HepG2 (cell line): ENCODE measurements around the gene SLC2A6. TPM values are rescaled to one million over a fixed set of nuclear protein-coding genes. Genes with fewer than 3 reads are reported as not detected.

Experiments used
- ATAC-seq: fragments of 200-7000 bp; cut with Tn5 transposase; 3 replicates; pipeline ENCODE4 v1.9.1; 2020; ENCODE audit warnings: mild to moderate bottlenecking, moderate library complexity
- BruUV-seq: library from RNA; stranded (reverse); fragments of 400-500 nt; replicated peaks from 2 replicates; lab custom pipeline; 2021; lab: Mats Ljungman, UMichigan
- CTCF ChIA-PET: fragments of 300-600 bp; formaldehyde crosslinking; extraction: SDS; loops from one replicate; lab custom pipeline; 2021; ENCODE audit warnings: low total read pairs, inconsistent platforms, low intra/inter-chr PET ratio; lab: Yijun Ruan, JAX
- POLR2A ChIA-PET: fragments of 350-600 bp; sonication (Branson Sonifier 250); formaldehyde crosslinking; loops from one replicate; lab custom pipeline; 2020; ENCODE audit warnings: antibody characterized with exemption, inconsistent platforms; lab: Yijun Ruan, JAX
- DNase-seq: peaks from one replicate; pipeline ENCODE4 v3.0.0-alpha.2; 2015; ENCODE audit warnings: low spot score
- FAIRE-seq: peaks from 3 replicates; lab custom pipeline; 2011; peaks lifted over from hg19 to GRCh38; lab: Jason Lieb, UNC
- H2AFZ ChIP-seq: one replicate; pipeline ENCODE4 v1.6.1; 2011; ENCODE audit warnings: low read length, inconsistent platforms
- H3K27ac ChIP-seq: fragments of 300-600 bp; 3 replicates; pipeline ENCODE4 v1.8.0; 2011; ENCODE audit warnings: mixed run types, mild to moderate bottlenecking, mixed read lengths, low read length, inconsistent platforms; ENCODE audit not compliant: insufficient read depth; ENCODE audit errors: extremely low read length
- H3K27me3 ChIP-seq, 2 experiments: fragments of 200-600 bp in 1 of 2; 2 replicates in 1 of 2; 3 replicates in 1 of 2; pipeline versions ENCODE4 v1.6.0 to v1.8.0; 2011; ENCODE audit warnings: low read length in 2 of 2, mild to moderate bottlenecking in 2 of 2, moderate library complexity in 2 of 2, inconsistent platforms in 1 of 2; ENCODE audit not compliant: insufficient read depth in 2 of 2, control insufficient read depth in 1 of 2
- H3K36me3 ChIP-seq, 2 experiments: fragments of 200-600 bp in 1 of 2; replicated peaks in 1 of 2; 2 replicates in 1 of 2; 3 replicates in 1 of 2; pipeline versions ENCODE4 v1.5.1 to v1.8.0; 2011; ENCODE audit warnings: low read length in 2 of 2, inconsistent platforms in 1 of 2; ENCODE audit not compliant: insufficient read depth in 2 of 2, control insufficient read depth in 1 of 2
- H3K4me1 ChIP-seq: 2 replicates; pipeline ENCODE4 v1.5.1; 2012; ENCODE audit warnings: low read length, inconsistent platforms; ENCODE audit not compliant: insufficient read depth
- H3K4me2 ChIP-seq: 2 replicates; pipeline ENCODE4 v1.6.0; 2011; ENCODE audit warnings: low read depth, low read length, inconsistent platforms
- H3K4me3 ChIP-seq, 3 experiments: fragments of 200-600 bp in 1 of 3; sonication (generic), shearing (Covaris generic) in 1 of 3; replicated peaks in 1 of 3; 2 replicates each; pipeline ENCODE4 v1.5.1; 2011 to 2016; ENCODE audit warnings: low read length in 3 of 3, inconsistent platforms in 2 of 3, low read depth in 2 of 3, mild to moderate bottlenecking in 2 of 3, control low read depth in 1 of 3, mixed read lengths in 1 of 3; ENCODE audit not compliant: insufficient read depth in 1 of 3
- H3K79me2 ChIP-seq: one replicate; pipeline ENCODE4 v1.6.1; 2011; ENCODE audit warnings: low read length, inconsistent platforms; ENCODE audit not compliant: insufficient read depth
- H3K9ac ChIP-seq: 2 replicates; pipeline ENCODE4 v1.6.0; 2011; ENCODE audit warnings: mild to moderate bottlenecking, low read depth, low read length, inconsistent platforms; ENCODE audit not compliant: insufficient read depth
- H3K9me3 ChIP-seq: 2 replicates; pipeline ENCODE4 v1.5.1; 2012; ENCODE audit warnings: mild to moderate bottlenecking, low read length
- H4K20me1 ChIP-seq: 2 replicates; pipeline ENCODE4 v1.6.0; 2011; ENCODE audit warnings: inconsistent platforms, mild to moderate bottlenecking, low read length, moderate library complexity; ENCODE audit not compliant: insufficient read depth
- GPN1 ChIP-seq: sonication (generic); formaldehyde crosslinking; IDR thresholded peaks from 2 replicates; pipeline ENCODE4 v1.5.1; 2020; ENCODE audit warnings: missing genetic modification reagents, borderline replicate concordance
- NFAT5 ChIP-seq: sonication (generic); formaldehyde crosslinking; IDR thresholded peaks from 2 replicates; pipeline ENCODE4 v1.4.0; 2020; ENCODE audit warnings: missing genetic modification reagents
- NR3C1 ChIP-seq: sonication (generic); formaldehyde crosslinking; IDR thresholded peaks from 2 replicates; pipeline ENCODE4 v1.4.0; 2020; ENCODE audit warnings: missing genetic modification reagents
- ZBTB39 ChIP-seq: sonication (generic); formaldehyde crosslinking; IDR thresholded peaks from 2 replicates; pipeline ENCODE4 v1.5.0; 2020; ENCODE audit warnings: missing genetic modification reagents
- ZHX2 ChIP-seq, 2 experiments: sonication (generic) in 1 of 2; formaldehyde crosslinking in 1 of 2; IDR thresholded peaks; 2 replicates each; pipeline versions ENCODE4 v1.6.1 to v1.9.0; 2014 to 2022; ENCODE audit warnings: antibody characterized with exemption in 1 of 2, borderline replicate concordance in 1 of 2, inconsistent platforms in 1 of 2, low read depth in 1 of 2, missing genetic modification reagents in 1 of 2
- ZNF615 ChIP-seq: sonication (generic); formaldehyde crosslinking; IDR thresholded peaks from 2 replicates; pipeline ENCODE4 v1.5.0; 2020; ENCODE audit warnings: mild to moderate bottlenecking, missing genetic modification reagents, borderline replicate concordance
- ZNF629 ChIP-seq: sonication (generic); formaldehyde crosslinking; conservative IDR thresholded peaks from 2 replicates; pipeline ENCODE4 v1.5.0; 2020; ENCODE audit warnings: missing genetic modification reagents
- ZNF713 ChIP-seq: sonication (generic); formaldehyde crosslinking; IDR thresholded peaks from 2 replicates; pipeline ENCODE4 v1.4.0; 2020; ENCODE audit warnings: mild to moderate bottlenecking, missing genetic modification reagents
- WGBS: methylation state at CpG from one replicate; pipeline ENCODE4 v1.1.6; 2017; ENCODE audit warnings: low lambda C conversion rate; 5-methylcytosine and 5-hydroxymethylcytosine counted together
- in situ Hi-C: cut with HindIII; loops from 2 replicates; pipeline ENCODE4 v1.10.0; 2017; ENCODE audit warnings: low pct_unique_long_range_greater_than_20kb; ENCODE audit not compliant: extremely low pct_ligation_motif_present
- intact Hi-C: fragments of 100-400 bp; cut with micrococcal nuclease; formaldehyde crosslinking; loops from one replicate; pipeline ENCODE4 v1.10.0; 2022; ENCODE audit not compliant: unreplicated experiment
- polyA plus RNA-seq, 8 experiments: library from polyadenylated mRNA; depleted of rRNA in 3 of 8; stranded (reverse) in 7 of 8; unstranded in 1 of 8; fragments of >200 nt; fragmentation: Illumina TruSeq in 4 of 8; extraction: Trizol in 4 of 8; gene quantifications; 2 replicates each; pipeline versions ENCODE4 v1.2.1 to v1.2.3, GENCODE V29; 2011 to 2016; ENCODE audit warnings: low read depth in 4 of 8, missing spikeins in 1 of 8, mixed read lengths in 1 of 8; ENCODE audit not compliant: insufficient read depth in 1 of 8
- total RNA-seq, 5 experiments: library from RNA; depleted of rRNA; stranded (reverse); fragments of >200 nt; fragmentation: Illumina TruSeq; extraction: Trizol; gene quantifications; 2 replicates each; pipeline ENCODE4 v1.2.3, GENCODE V29; 2016; ENCODE audit warnings: low read depth in 1 of 5

Gene SLC2A6
- total and polyA plus RNA-seq, 2 of the 13 experiments (the other 11 are each of a cell fraction or from before 2014, with no cell fraction given) = 4.1 to 15.0 TPM

GRCh38 chr9:133455936-133456335, 23.0 kb downstream of the SLC2A6 start (continued):
- TF ChIP-seq NFAT5 (no peak), GPN1 (CRISPR knock-in tag) (no peak), ZBTB39 (CRISPR knock-in tag) (no peak)

- FAIRE-seq (no peak), DNase-seq (no peak)
- no TSS peak for BruUV-seq
- H3K9me3 ChIP-seq = no peaks in the 10 kb centered on the region
- no peak overlapping the region for H3K9ac ChIP-seq
- no peak overlapping the region for H3K27ac ChIP-seq
- CTCF ChIA-PET = no interaction called here
- POLR2A ChIA-PET = no interaction called here
- no peaks in the 10 kb centered on the region for H3K36me3 ChIP-seq
- no peak overlapping the region for H3K4me2 ChIP-seq
- TF ChIP-seq ZNF629 (peak; percentile 57), ZNF615 (CRISPR knock-in tag) (no peak), NR3C1 (CRISPR knock-in tag) (no peak), ZHX2 (IDR thresholded peaks at IDR 0.05; ENCODE audit: low read depth) (no peak), ZHX2 (CRISPR knock-in tag; IDR thresholded peaks at IDR 0.05; ENCODE audit: borderline replicate concordance) (no peak), ZNF713 (CRISPR knock-in tag) (no peak)
- TF ChIP-seq, all 625 proteins: peak for 1
- Histone ChIP-seq H4K20me1 (no peaks in the 10 kb centered on the region), H3K79me2 (no peaks in the 10 kb centered on the region), H2AFZ (no peak overlapping the region), H3K27me3 (no peaks in the 10 kb centered on the region), H3K4me1 (peaks cover 31% of the 10 kb centered on the region), H3K4me3 (no peak overlapping the region)
- in situ Hi-C loops (no loop called here), intact Hi-C loops (no loop called here)
- WGBS = 90% methylated on average over 2 of the region's 20 CpGs
- no peak for ATAC-seq
Observed at GRCh38 chr9:133454943-133455673, 23.8 kb downstream of the SLC2A6 start.
